H54 (cell line): Measurements from ENCODE around the gene TMEM215.

ENCODE experiments used
- DNase-seq: peaks from one replicate; pipeline ENCODE4 v3.0.0; 2011; ENCODE audit warnings: low spot score, mixed read lengths; ENCODE audit not compliant: insufficient read length
- FAIRE-seq: peaks from 3 replicates; lab custom pipeline; 2011; peaks lifted over from hg19 to GRCh38; lab: Jason Lieb, UNC
- POLR2A ChIP-seq: IDR thresholded peaks from 2 replicates; pipeline ENCODE4 v1.6.1; 2011; ENCODE audit warnings: low read depth, mild to moderate bottlenecking, low read length

TMEM215 gene

DNA sequence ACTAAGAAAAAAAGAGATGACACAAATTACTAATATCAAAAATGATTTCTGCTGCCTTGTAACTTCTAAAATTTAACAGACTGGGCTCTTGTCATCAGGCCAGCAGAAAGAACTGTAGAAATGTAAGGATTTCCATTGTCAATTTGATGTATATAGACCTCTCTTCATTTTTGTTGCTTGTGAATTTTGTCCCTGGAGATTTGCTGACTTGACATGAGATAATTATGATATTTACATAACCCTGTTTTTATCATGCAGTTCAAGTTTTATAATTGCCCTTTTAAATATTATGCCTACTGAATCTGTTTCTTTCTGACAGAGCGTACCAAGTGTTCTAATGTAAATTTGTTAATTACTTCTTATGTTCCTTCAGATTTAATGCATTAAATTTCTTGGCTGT lies 23.9 kb downstream of the TMEM215 start:
- no peak for DNase-seq

DNA sequence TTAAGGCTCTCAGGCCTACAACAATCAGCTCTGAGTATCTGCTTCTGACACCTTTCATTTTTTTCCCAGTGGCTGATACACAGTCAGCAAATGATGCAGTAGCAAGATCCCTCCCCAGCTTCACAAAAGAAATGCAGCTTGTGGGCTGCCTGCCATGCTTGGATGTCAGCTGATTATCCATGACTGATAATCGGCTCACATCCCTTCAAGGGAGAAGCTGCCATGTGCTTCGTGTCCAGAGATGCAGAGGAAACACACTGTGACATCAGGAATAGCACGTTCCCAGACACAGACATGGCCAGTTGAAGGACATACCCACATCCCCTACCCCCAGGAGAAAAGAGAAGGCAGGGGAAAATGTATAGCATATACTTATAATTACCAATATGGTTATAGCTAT lies 27.9 kb downstream of the TMEM215 start:
- DNase-seq (no peak), FAIRE-seq (no peak)
- no peak for TF ChIP-seq POLR2A

More for the DNA sequence above, 23.9 kb downstream of the TMEM215 start:
- no peak for TF ChIP-seq POLR2A
- no peak for FAIRE-seq

DNA sequence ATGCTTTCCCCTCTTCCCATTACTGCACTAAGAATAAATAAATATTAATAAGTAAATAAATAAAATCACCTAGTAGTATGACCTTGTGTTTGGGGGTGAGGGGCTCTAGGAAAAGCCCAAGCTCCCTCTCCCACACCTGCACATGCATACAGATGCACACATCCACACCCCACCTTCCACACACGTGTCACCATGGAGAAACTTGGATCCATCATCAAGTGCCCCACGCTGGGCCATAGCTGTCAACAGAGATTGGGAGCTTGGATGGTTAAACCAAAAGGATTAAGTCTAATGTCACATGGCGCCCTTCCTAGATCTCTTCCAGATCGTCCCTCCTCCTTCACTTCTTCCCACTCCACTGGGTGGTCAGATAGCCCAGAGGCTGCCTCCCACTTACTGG lies 37.0 kb downstream of the TMEM215 start:
- FAIRE-seq (no peak), DNase-seq (no peak)
- TF ChIP-seq POLR2A = no peak

DNA sequence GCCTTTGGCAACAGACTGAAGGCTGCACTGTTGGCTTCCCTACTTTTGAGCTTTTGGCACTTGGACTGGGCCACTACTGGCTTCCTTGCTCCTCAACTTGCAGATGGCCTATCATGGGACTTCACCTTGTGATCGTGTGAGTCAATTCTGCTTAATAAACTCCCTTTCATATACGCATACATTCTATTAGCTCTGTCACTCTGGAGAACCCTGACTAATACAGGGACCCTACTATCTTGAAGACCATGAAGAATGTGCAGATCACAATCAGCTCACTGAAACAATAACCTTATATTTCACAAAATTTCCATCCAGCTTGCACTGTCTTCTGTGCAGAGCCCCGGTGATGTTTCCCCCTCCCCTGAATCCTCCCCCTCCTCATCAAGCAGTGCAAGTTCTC lies 39.8 kb downstream of the TMEM215 start:
- no peak for TF ChIP-seq POLR2A
- DNase-seq = no peak
- FAIRE-seq = no peak

DNA sequence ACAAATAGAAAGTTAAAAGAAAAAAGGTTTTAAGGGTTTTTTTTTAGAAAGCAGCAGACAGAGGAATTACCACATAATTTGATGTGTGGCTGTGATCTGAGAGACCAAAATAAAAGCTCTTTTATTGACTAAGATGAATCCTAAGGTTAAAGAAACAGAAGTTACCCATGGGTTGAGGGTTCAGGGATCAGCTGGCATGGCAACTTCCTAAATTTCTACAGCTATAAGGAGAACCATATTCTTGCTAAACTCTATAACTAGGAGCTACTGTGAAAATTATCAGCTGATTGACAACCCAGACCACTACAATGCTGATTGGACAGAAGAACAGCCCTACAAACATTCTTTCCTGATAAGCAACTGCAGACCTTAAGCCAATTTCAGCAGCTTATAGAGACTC lies 40.2 kb downstream of the TMEM215 start:
- TF ChIP-seq POLR2A = no peak
- no peak for DNase-seq
- no peak for FAIRE-seq

DNA sequence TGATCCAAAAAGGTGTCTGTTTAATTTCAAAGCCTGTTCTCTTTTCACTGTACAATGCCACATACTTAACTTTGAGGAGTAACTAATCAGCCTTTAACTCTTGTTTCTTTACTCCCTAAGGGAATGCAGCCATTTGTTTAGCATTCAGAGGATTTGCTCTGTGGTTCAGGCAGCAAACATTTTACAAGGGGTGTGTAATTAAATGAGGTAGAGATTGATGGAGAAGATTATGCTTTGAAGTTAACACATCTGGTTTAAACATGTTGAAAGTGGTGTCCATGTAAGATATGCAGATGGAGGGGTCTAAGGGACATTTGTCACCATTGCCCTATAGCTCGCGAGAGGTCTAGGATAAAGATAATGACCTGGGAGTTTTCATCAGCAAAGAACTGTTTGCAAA lies 41.9 kb downstream of the TMEM215 start:
- FAIRE-seq = no peak
- DNase-seq = no peak
- no peak for TF ChIP-seq POLR2A

DNA sequence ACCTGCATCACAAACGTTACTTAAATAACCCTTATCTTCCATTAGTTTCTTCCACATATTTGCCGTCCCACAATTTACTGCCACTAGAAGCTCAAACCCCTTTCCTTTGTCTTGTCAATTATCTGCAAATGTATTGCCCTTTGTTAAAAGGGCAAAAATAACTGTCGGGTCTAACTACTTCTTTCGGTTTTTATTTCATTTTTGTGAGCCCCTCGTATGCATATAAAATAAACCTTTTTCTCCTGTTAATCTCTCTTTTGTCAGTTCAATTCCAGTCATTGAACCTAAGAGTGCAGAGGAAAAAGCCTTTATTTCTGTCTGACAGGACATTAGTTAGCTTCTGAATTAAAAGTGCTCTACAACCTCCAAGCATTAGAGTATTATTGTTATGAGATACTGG lies 45.5 kb downstream of the TMEM215 start:
- DNase-seq = no peak
- no peak for TF ChIP-seq POLR2A
- no peak for FAIRE-seq

DNA sequence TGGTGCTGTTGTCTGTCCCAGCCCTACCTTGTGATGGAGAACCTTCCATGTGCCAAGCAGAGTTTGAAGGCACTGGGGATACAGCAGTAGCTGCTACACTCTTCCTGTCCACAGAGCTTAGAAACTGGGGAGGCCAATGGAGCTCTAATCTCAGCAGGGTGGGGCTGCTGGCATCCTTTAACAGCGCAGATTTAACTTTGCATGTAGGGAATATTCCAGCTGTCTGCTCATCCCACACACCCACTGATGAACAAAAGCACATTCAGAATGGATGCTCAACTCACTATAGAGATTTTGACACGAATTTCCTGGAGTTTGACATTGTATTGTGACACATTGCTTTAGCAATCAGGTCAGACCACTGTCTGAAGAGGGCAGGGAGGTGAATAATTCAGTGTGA lies 49.0 kb downstream of the TMEM215 start:
- no peak for FAIRE-seq
- TF ChIP-seq POLR2A = no peak
- no peak for DNase-seq
